ENCODE results near the gene NOTCH1.
"Not testable (repeated sequence)": the region's sequence is repeated elsewhere in the genome, so short reads cannot be mapped to it uniquely, and the experiment has no call there.

NOTCH1 gene

DNA sequence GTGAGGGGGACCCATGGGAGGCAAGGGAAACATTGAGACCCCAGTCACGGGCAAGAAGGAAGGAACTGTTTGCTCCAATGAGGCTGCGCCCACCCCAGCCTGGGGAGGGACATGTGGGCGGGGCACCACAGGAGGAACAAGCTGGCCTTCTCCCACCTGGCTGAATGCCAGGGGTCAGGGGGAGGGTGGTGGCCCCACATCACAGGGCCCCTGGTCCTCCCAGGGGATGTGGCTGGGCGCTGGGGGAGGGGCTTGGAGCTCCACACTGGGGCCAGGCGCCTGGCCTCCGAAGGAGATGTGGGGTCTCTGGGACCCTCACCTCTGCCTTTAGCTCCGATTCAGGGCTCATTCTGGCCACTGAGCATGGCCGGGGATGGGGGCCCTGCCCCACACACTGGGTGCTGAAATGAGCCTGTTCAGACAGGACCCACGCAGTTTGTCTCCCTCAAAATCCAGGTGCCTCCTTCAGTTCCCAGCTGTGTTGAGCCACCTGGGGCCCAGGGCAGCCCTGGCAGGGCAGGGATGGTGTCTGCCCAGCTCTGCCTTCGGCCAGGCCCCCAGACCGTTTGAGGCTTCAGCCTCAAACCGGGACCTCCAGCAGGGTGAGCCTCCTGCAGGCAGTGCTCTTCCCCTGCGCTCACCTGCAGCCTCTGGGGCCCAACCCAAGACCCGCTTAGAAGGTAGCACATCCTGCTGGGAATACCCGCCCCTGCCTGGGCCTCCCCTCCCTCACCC lies 33.2 kb upstream of the NOTCH1 start:
- DNase-seq = no peak

DNA sequence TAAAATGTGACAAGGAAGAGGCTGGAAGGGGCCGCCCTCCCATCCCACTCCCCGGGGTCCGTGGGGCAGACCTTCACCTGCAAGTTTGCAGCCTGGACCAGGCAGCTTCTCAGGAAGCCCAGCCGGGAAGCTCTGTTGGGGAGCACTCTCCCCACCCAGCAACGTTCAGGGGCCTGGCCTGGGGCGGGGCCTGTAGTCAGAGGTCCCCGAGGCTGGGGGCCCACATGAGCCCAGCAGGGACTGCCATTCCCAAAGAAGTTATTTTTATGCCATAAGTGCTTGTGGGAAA lies 32.7 kb upstream of the NOTCH1 start:
- DNase-seq = no peak

DNA sequence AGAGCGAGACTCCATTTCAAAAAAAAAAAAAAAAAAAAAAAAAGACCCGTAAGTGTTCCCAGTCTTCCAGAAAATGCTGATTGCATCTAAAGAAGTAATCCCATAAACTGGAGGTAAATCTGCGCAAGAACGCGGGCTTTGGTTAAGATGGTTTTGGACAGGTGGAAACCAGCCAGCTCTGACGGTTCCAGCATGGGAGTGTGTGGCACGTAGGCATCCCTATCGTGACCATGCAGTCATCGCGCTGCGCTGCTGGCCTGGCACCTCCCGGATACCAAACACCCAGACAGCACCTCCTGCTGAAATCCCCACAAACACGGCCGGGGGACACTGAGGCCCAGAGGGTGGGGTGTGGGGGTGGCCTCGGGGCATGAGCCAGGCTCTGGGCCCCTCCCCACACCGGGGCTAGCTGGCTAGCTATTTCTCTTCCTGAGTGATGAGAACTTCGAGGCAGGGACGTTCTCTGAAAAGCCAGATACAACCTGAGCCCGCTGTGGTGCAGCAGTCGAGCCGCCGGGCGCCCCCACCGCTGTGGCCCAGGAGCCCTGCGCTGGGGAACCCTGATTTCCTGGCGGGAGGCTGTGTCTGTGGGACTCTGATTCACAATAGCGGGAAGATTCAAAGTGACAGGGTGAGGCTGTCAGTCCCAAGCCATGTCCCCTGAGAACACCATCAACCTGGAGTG lies 32.2 kb upstream of the NOTCH1 start:
- DNase-seq = no peak

DNA sequence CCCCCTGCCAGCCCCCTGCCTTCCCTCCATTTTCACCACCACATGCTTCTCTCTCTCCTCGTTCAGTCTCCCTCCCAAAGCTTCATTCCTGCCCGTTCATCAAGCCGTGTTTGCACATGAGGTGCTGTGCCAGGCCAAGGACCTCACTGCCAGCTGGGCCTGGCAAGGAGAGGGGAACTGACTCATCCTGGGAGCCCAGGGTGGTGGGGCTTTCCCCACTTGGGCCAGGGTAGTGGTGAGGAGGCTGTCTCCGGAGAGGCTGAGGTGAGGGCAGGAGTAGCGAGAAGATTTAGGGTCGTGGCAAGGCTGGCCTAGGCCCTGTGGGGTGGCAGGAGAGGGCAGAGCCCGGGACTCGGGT lies 30.4 kb upstream of the NOTCH1 start:
- no peak for DNase-seq

DNA sequence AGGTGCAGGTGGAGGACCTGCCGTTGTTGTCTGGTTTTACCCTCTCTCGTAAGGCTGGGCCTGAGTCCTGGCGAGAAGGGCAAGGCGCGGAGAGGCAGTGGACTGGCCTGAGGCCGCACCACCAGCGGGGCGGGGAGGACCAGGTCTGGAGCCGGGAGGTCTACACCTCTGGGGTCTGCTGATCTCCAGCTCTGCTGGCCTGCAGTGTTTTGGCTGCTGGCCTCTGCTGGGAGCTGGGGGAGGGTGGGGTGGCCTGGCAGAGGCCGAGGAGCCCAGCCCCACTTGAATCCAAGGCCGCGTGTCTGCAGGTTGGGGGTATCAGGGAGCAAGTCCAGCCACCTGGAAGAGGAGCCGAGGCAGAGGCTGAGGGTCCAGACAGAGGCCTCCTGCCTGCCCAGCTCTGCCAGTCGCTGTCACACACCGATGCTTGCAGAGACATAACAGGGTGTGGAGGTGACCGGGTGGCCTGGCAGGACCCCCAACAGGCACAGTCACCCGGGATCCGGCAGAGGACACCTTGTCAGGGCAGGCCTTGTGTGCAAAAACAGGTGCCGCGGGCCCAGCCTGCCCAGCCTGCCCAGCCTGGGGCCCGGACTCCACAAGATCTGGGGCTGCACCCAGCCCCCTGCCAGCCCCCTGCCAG lies 29.9 kb upstream of the NOTCH1 start:
- no peak for DNase-seq

DNA sequence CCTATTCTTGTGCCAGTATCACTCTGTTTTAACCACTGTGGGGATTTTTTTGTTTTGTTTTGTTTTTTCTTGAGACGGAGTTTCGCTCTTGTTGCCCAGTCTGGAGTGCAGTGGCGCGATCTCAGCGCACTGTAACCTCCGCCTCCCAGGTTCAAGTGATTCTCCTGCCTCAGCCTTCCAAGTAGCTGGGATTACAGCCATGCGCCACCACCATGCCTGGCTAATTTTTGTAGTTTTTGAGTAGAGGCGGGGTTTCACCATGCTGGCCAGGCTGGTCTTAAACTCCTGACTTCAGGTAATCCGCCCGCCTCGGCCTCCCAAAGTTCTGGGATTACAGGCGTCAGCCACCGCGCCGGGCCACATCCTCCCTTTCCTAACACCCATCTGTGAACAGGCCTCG lies 28.8 kb upstream of the NOTCH1 start:
- DNase-seq = not testable (repeated sequence)

DNA sequence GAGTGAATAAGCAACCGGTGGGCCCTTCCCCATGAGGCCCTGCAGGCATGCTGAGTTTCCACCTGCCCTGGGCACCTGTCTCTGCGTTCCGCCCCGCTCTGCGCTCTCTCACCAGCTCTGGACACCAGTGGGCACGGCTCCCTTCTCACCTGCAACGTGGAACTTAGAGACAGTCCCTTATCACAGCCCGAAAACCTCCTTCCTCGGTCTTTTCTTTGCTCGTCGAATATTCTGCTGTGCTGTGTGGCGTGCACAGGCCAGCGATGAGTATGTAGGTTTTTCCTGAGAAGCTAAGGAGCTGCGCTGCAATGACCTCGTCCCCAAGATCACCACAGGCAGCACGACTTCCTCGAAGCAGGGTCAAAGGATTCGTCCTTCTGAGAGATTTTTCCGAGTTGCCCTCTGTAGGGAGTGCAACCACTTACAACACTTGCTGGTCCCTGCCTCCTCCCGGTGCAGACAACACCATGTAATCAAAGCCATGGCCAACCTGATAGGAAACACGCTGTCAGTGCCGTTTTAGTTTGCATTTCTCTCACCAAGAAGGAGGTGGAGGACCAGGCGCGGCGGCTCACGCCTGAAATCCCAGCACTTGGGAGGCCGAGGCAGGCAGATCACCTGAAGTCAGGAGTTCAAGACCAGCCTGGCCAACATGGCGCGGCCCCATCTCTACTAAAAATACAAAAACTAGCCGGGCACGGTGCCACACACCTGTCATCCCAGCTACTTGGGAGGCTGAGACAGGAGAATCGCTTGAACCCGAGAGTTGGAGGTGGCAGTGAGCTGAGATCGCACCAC lies 27.2 kb upstream of the NOTCH1 start:
- DNase-seq = no peak

DNA sequence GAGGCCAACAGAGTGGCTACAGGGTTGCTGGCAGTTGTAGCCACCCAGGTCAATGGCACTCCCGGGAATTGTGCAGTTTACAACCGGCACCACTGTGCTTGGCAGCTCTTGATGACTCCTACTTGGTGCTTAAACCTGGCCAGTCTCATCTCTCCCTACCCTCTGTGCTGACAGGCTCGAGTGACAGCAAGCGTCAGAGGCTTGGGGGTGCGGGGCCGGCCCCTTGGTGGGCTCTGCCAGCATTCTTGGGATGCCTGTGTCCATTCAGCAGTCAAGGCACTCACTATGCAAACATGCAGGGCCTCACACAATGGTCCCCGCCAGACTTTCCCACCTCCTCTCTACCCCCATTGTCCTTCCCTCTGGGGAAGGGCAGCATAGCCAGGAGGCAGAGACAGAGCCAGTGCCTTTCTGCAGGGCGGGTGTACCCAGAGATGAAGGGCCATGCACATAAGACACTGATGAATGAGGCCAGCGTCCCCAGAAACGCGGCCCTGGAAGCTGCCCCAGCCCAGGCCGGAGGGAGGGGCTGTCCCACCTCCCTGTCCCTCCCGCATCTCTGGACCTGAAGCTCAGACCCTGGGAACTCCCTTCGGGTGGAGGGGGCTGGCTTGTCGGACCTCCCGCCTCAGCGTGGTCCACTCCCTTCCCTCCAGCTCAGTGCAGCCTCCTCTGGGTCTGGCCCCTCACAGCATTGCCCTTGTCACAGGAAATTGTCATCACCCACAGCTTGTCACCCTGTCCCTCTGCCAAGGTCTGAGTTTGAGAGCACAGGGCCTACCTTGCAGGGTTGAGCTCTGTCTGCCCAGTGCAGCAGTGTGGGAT lies 26.4 kb upstream of the NOTCH1 start:
- DNase-seq = no peak

DNA sequence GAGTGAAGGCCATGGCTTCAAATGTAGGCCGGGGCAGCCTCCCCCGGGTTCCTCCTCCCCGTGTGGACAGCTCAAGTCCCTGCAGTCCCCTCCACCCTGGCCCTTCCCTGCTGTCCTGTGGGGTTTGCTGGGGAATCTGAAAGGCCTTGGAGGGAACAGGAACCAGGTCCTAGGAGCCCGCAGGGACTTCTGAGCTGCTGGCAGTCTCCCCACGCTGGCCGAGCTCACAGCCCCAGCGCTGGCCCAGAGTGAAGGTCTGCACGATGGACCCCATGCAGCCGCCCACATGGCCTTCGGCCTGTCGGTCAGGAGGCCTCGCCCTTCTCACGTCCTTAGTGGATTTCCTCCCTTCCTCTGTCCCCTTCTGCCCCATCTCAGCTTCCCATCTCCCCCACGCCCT lies 25.7 kb upstream of the NOTCH1 start:
- no peak for DNase-seq

DNA sequence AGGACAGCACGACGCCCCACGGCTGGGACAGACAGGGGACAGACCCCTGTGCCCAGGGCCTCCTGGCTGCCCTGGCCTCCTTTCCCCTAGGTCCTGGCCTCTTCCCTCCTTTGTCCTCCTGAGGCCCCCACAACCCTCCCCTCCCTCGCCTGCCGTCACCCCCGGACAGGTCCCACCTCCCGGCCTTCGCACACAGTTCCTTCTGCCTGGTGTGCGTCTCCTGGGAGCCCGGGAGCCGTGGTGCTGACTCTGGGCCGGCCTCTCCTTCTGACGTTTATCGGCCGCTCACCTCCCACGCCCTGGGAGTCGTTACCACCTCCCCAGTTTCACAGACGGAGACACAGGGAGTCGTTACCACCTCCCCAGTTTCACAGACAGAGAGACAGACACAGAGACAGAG lies 25.1 kb upstream of the NOTCH1 start:
- DNase-seq = no peak

DNA sequence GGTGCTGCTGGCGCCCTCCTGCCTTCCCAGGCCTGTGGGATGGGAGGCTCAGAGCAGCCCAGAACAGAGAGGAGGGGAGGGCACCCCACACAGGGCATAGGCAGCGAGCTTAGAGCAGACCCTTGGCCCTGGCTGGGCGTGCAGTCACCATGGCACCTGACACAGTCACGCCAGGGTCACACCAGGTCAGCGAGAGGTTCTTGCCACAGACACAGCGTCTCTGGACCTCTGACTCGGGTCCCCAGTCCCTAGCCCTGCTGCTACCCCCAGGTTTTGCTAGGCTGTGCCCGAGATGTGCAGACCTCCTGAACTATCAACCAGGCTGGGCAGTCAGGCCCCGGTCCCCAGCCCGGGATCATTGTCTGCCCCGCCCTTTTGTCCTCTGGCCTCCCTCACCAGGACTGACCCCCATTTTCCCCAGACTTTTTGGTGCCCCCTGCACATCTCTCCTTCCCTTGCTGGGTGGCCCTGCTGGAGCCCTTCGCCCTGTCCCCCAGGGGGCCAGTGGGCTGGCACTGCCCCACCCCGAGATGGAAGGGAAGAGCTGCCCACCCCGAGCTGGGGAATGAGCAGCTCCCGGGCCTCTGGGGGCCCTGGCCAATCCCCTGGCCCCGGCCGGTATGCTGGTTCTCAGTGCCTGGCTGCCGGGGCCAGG lies 24.5 kb upstream of the NOTCH1 start:
- no peak for DNase-seq

DNA sequence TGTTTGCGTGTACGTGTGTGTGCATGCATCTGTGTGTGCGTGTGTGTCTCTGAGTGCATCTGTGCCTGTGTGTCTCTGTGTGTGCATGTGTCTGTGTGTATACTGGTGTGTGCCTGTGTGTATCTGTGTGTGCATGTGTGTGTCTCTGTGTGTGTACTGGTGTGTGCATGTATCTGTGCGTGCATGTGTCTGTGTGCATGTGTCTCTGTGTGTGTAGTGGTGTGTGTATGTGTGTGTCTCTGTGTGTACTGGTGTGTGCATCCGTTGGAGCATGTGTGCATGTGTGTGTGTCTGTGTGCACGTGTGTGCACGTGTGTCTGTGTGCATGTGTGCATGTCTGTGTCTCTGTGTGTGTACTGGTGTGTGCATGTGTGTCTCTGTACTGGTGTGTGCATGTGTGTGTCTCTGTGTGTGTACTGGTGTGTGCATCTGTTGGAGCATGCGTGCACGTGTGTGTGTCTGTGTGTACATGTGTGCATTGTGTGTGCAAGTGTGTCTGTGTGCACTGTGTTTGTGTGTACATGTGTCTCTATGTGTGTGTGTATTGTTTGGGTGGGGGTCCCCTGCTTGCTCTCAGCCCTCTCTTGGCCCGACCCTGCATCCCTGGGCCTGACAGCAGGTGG lies 23.8 kb upstream of the NOTCH1 start:
- no peak for DNase-seq

DNA sequence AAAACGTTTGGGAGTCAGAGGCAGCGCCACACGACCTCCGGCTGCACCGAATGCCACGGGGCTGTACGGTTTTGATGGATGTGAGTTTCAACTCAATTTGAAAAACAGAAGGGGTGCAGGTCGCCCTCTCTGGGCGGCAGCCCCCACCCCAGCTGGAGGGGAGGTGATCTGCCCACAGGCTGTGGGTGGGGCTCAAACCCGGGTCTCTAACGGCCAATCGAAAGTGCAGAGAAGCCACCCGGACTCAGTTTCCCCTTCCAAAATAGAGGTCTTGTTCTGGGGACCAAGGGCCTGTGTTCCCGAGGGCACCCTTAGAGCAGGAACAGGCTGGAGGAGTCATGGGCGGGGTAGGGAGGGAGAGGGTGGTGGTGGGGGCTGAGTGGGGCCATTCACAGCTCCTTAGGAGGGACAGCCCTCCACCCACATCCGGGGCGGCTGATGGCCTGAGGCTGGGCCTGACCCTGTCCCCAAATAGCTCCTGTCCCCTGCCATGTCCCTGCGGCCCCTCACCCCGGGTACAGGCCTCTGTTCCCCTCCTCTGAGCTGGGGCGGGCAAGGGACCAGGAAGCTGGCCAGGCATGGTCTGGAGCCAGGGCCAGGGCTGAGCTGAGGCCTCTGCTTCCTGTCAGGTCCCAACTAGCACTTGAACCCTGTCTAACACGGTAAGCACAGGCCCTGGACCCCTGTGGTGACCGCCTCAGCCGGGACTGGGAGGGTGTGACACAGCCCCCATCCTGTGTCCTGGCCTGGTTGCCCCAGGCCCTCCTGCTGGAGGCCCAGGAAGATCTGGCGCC lies 22.6 kb upstream of the NOTCH1 start:
- no peak for DNase-seq

DNA sequence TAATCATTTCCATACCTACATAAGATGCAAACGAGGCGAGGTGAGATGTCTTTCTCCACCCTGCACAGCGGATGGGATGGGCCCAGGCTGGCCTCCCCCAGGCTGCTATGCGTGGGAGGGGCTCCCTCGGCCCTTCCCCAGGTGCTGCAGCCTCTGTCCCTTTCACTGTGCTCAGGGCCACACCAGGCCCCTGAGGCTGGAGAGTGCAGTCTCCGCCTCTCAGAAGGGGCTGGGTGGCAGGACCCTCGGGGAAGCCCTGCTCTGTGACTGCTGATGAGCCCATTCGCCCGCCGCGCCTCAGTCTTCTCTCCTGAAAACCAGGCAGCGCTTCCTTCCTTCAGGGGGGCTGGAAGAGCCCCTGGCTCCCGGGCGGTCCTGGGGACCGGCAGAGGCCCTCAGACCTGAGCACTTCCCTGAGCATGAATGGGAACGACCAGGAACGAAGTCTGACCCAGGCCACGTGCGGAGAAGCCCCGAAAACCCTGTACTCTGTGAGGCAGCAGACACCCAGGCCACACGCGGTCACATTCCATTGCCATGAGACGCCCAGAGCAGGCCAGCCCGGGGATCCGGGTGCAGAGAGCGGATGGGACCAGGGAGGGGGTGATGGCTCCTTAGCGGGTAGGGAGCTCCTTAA lies 21.9 kb upstream of the NOTCH1 start:
- DNase-seq = no peak

DNA sequence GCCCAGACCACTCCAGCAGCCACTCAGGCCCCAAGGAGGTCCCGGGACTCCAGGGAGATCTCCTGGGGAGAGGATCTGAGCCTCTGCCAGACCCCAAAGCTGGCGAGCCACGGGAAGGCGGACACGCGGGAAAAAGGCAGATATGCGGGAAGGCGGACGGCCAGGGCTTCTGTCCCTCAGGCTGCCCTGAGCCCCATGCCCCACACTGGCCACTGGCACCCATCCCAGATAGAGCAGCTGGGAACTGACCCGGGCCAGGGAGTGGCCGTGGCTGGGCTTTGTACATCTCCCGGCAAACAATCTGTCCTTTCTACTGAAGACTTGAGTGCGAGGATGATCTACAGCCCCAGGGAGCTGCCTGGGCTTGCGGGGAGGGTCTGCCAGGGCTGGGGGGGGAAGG lies 21.1 kb upstream of the NOTCH1 start:
- DNase-seq = no peak

DNA sequence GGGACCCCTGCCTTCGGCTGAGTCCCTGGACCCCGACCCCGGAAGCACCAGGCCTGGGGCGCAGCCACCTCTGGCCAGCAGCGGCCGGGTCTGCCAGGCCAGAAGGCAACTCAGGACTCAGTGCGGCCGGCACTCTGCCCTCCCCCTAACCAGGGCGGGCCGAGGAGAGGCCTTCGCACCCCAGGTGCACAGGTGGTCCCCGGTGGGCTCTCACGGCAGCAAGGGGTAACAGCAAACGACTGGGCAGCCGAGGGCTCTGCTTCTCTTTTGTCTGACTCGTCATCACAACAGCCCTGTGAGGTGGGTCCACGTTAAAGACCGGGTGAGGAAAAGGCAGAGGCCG lies 20.7 kb upstream of the NOTCH1 start:
- DNase-seq = no peak

DNA sequence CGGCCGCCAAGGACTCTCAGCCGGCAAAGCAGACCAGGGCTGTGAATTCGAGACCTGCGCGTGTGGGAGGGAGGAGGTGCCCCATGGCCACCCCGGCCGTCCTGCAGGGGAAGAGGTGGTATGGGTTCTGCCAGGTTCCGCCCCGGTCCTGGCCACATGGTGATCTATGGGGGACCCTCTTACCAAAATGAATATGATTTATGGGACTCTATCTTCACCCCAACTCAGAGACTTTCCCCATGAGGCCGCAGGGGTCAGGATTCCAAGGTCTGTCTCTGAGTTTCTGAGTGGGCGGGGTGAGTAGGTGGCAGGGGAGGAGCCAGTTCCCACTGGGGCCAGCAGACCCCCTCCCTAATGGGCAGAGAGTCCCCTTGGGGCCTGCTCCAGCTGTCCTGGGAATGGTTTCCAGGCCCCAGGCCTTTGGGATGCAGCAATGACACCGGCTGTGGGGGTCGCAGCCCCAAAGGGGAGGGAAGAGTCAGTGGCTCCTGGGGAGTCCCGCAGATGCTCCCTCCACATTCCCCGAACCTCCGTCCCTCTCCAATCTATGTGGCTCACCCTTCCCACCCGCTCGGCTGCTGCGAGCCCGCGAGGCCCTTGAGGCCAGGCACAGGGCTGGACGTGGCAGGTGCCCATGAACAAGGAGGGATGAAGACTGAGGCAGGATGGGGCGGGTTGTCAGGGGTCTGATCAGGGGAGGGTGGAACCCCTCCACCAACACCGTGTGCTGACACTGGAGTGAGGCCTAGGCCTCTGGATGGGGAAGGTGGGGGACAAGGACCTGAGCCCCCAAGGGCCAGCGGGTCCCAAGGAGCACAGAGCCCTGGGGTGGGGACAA lies 20.1 kb upstream of the NOTCH1 start:
- DNase-seq = no peak

DNA sequence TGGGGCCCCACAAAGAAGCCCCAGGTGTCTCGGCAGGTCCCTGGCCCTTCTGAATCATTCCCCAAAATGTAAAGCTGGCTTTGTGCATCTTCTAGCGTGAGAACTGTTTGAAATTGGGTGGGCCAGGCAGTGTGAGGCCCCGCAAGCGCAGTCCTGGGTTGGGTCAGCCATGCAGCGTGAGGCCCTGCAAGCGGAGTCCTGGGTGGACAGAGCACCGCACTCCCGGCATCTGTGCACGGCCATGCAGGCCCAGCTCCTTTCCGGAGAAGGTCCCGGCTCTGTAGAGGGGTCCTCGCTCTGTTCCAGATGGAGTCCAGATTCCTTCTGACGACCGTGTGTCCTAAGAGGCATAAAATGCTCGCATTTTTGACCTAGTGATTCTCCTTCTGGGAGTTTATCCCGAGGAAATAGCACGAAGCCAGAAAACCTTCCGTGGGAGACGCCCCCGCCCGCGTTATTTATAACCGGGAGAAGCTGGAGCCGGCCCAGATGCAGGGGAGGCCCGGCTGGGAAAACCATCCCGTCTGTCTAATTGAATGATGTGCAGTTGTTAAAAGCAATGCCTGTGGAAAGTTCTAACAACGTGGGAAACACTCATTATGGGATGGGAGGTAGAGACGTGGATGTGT lies 19.4 kb upstream of the NOTCH1 start:
- no peak for DNase-seq

DNA sequence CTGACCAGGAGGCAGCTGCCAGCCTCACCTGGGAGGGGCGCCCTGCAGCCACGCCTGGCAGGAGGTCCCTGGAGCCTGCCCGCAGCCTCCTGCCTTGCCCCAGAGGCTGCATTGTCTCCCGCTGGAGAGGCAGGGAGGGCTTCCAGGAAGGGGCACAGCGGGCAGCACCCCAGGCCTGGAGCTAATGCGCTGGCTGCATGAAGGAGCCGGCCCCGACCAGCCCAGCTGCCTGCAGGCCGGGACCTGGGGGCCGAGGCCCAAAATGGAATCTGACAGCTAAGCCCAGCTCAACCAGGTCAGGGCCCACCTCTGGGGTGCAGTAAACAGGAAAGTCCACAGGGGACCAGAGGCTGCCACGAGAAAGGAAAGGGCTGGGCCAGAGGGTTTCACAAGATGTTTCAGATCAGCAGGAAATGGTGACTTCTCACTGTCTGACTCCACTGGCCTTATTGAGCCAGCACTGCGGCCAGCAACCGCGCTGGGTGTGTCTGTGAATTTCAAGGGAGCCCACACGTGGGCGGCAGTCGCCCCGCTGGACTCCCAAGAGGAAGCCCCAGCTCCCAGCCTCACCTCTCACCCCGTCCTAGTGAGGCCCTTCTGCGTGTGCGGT lies 18.6 kb upstream of the NOTCH1 start:
- no peak for DNase-seq
